IMR-90 (cell line): ENCODE results near the gene PRAC1. TPM values are rescaled to one million over a fixed set of nuclear protein-coding genes. Genes with fewer than 3 reads are reported as not detected.

Experiments
- ATAC-seq: fragments of 200-7000 bp; cut with Tn5 transposase; 2 replicates; pipeline ENCODE4 v1.9.1; 2020; ENCODE audit warnings: low read depth, mild to moderate bottlenecking, moderate library complexity
- BruUV-seq: library from RNA; stranded (reverse); fragments of 400-500 nt; replicated peaks from 2 replicates; lab custom pipeline; 2021; lab: Mats Ljungman, UMichigan
- CTCF ChIA-PET: fragments of 300-600 bp; formaldehyde crosslinking; extraction: SDS; loops from one replicate; lab custom pipeline; 2021; ENCODE audit warnings: antibody characterized with exemption; lab: Yijun Ruan, JAX
- POLR2A ChIA-PET: fragments of 300-600 bp; sonication (Branson Sonifier 250); formaldehyde crosslinking; loops from one replicate; lab custom pipeline; 2022; ENCODE audit warnings: antibody characterized with exemption; ENCODE audit not compliant: unreplicated experiment; lab: Charles Lee
- DNase-seq: peaks from one replicate; pipeline ENCODE4 v3.0.0; 2013
- H2AFZ ChIP-seq: replicated peaks from 2 replicates; pipeline ENCODE3; 2013; ENCODE audit warnings: low read length, mild to moderate bottlenecking; ENCODE audit not compliant: poor library complexity
- H2AK5ac ChIP-seq: 2 replicates; pipeline ENCODE4 v1.6.1; 2013; ENCODE audit warnings: low read depth, low read length, inconsistent platforms
- H2AK9ac ChIP-seq: replicated peaks from 2 replicates; pipeline ENCODE3; 2013; ENCODE audit warnings: mild to moderate bottlenecking, low read depth, low read length, moderate library complexity; ENCODE audit not compliant: poor library complexity
- H2BK120ac ChIP-seq: 2 replicates; pipeline ENCODE4 v1.6.1; 2013; ENCODE audit warnings: low read depth, low read length, inconsistent platforms
- H2BK15ac ChIP-seq: 3 replicates; pipeline ENCODE4 v1.6.1; 2013; ENCODE audit warnings: low read depth, low read length, inconsistent platforms
- H2BK20ac ChIP-seq: 2 replicates; pipeline ENCODE4 v1.6.1; 2013; ENCODE audit warnings: low read depth, mild to moderate bottlenecking, inconsistent platforms, low read length, moderate library complexity
- H2BK5ac ChIP-seq: 2 replicates; pipeline ENCODE4 v1.6.1; 2013; ENCODE audit warnings: mild to moderate bottlenecking, low read depth, low read length, inconsistent platforms; ENCODE audit not compliant: poor library complexity, severe bottlenecking
- H3K14ac ChIP-seq: replicated peaks from 2 replicates; pipeline ENCODE4 v1.6.1; 2013; ENCODE audit warnings: low read depth, low read length, inconsistent platforms
- H3K18ac ChIP-seq: 2 replicates; pipeline ENCODE4 v1.6.1; 2013; ENCODE audit warnings: low read depth, low read length, control low read depth
- H3K23ac ChIP-seq: 2 replicates; pipeline ENCODE4 v1.6.1; 2013; ENCODE audit warnings: low read depth, low read length, inconsistent platforms
- H3K27ac ChIP-seq: 2 replicates; pipeline ENCODE4 v1.5.1; 2013; ENCODE audit warnings: mild to moderate bottlenecking, control low read depth, low read length; ENCODE audit not compliant: insufficient read depth
- H3K27me3 ChIP-seq: 2 replicates; pipeline ENCODE4 v1.6.1; 2013; ENCODE audit warnings: low read length; ENCODE audit not compliant: control insufficient read depth, insufficient read depth
- H3K36me3 ChIP-seq: 2 replicates; pipeline ENCODE4 v1.6.1; 2013; ENCODE audit warnings: low read length, mixed read lengths; ENCODE audit not compliant: control insufficient read depth, insufficient read depth
- H3K4ac ChIP-seq: 2 replicates; pipeline ENCODE4 v1.6.1; 2013; ENCODE audit warnings: low read depth, low read length, inconsistent platforms
- H3K4me1 ChIP-seq: 2 replicates; pipeline ENCODE4 v1.6.1; 2013; ENCODE audit warnings: low read length, mixed read lengths; ENCODE audit not compliant: control insufficient read depth, insufficient read depth
- H3K4me2 ChIP-seq: 2 replicates; pipeline ENCODE4 v1.6.1; 2013; ENCODE audit warnings: low read depth, mild to moderate bottlenecking, control low read depth, low read length, moderate library complexity
- H3K4me3 ChIP-seq: 2 replicates; pipeline ENCODE4 v1.5.1; 2013; ENCODE audit warnings: low read depth, mild to moderate bottlenecking, control low read depth, low read length, moderate library complexity; ENCODE audit not compliant: insufficient read depth
- H3K56ac ChIP-seq: 2 replicates; pipeline ENCODE4 v1.6.1; 2013; ENCODE audit warnings: low read length, inconsistent platforms; ENCODE audit not compliant: insufficient read depth; ENCODE audit errors: extremely low read depth
- H3K79me1 ChIP-seq, 2 experiments: 2 replicates each; pipeline ENCODE4 v1.6.1; 2013; ENCODE audit warnings: low read length in 2 of 2, inconsistent platforms in 1 of 2, low read depth in 1 of 2
- H3K9ac ChIP-seq: 2 replicates; pipeline ENCODE4 v1.6.1; 2013; ENCODE audit warnings: low read depth, low read length, control low read depth
- H3K9me1 ChIP-seq: 2 replicates; pipeline ENCODE4 v1.6.1; 2013; ENCODE audit warnings: low read length, inconsistent platforms; ENCODE audit not compliant: insufficient read depth
- H3K9me3 ChIP-seq: 2 replicates; pipeline ENCODE4 v1.6.1; 2013; ENCODE audit warnings: low read length; ENCODE audit not compliant: control insufficient read depth, insufficient read depth
- H4K20me1 ChIP-seq: 2 replicates; pipeline ENCODE4 v1.6.1; 2013; ENCODE audit warnings: low read length, inconsistent platforms; ENCODE audit not compliant: insufficient read depth
- H4K5ac ChIP-seq: 2 replicates; pipeline ENCODE4 v1.6.1; 2013; ENCODE audit warnings: mild to moderate bottlenecking, low read depth, low read length, control low read depth
- H4K8ac ChIP-seq, 2 experiments: 2 replicates each; pipeline ENCODE4 v1.6.1; 2013; ENCODE audit warnings: low read depth in 2 of 2, low read length in 2 of 2, control low read depth in 1 of 2, inconsistent platforms in 1 of 2
- H4K91ac ChIP-seq: 2 replicates; pipeline ENCODE4 v1.6.1; 2013; ENCODE audit warnings: low read depth, low read length, inconsistent platforms; ENCODE audit not compliant: insufficient read depth
- BHLHE40 ChIP-seq: fragments of 150-350 bp; IDR thresholded peaks from 2 replicates; pipeline ENCODE4 v1.6.1; 2016; ENCODE audit warnings: mild to moderate bottlenecking, low read depth, low read length
- CEBPB ChIP-seq: IDR thresholded peaks from 2 replicates; pipeline ENCODE4 v1.6.1; 2012; ENCODE audit warnings: low read depth, low read length, improper control_type of control experiment
- MAZ ChIP-seq: IDR thresholded peaks from 2 replicates; pipeline ENCODE4 v1.6.1; 2012; ENCODE audit warnings: low read depth, mild to moderate bottlenecking, low read length, improper control_type of control experiment, moderate library complexity, borderline replicate concordance
- POLR2A ChIP-seq: IDR thresholded peaks from 2 replicates; pipeline ENCODE4 v1.6.1; 2012; ENCODE audit warnings: mild to moderate bottlenecking, low read depth, low read length
- RAD21 ChIP-seq: IDR thresholded peaks from 2 replicates; pipeline ENCODE4 v1.6.1; 2012; ENCODE audit warnings: low read length, improper control_type of control experiment
- RCOR1 ChIP-seq: IDR thresholded peaks from 2 replicates; pipeline ENCODE4 v1.6.1; 2012; ENCODE audit warnings: mild to moderate bottlenecking, low read length, improper control_type of control experiment; ENCODE audit not compliant: insufficient replicate concordance
- WGBS, 2 experiments: methylation state at CpG; one replicate each; pipeline versions ENCODE4 v1.1.5 to v1.1.7; 2013; ENCODE audit warnings: missing lambda C conversion rate in 2 of 2; ENCODE audit not compliant: insufficient read length in 1 of 2; ENCODE audit errors: extremely low coverage in 2 of 2; 5-methylcytosine and 5-hydroxymethylcytosine counted together
- dilution Hi-C: fragments of 300-500 bp; cut with HindIII; formaldehyde crosslinking; loops from one replicate; pipeline ENCODE4 v1.14.3; 2018; ENCODE audit warnings: low sequenced_read_pairs; ENCODE audit not compliant: unreplicated experiment
- in situ Hi-C: fragments of 300-500 bp; cut with MboI; formaldehyde crosslinking; loops from 3 replicates; pipeline ENCODE4 v1.14.3; 2019; ENCODE audit warnings: low sequenced_read_pairs, inconsistent platforms, mixed read lengths
- intact Hi-C: fragments of 100-400 bp; cut with micrococcal nuclease; formaldehyde crosslinking; loops from 2 replicates; pipeline ENCODE4 v1.10.0; 2022
- polyA plus RNA-seq, 3 experiments: library from polyadenylated mRNA; depleted of rRNA; stranded (reverse); fragments of >200 nt; gene quantifications; 2 replicates each; pipeline ENCODE4 v1.2.3, GENCODE V29; 2012; ENCODE audit warnings: low replicate concordance in 1 of 3
- total RNA-seq: library from RNA; depleted of rRNA; stranded (reverse); fragments of >200 nt; gene quantifications from 2 replicates; pipeline ENCODE4 v1.2.3, GENCODE V29; 2012
- TF ChIP-seq, protein P1 (sequence below): fragments of 150-350 bp; IDR thresholded peaks from 2 replicates; pipeline ENCODE4 v1.6.1; 2016; ENCODE audit warnings: low read depth, mild to moderate bottlenecking, low read length, moderate library complexity, borderline replicate concordance

PRAC1 gene
- total and polyA plus RNA-seq, 2 of the 4 experiments (the other 2 are of a cell fraction): not detected

DNA sequence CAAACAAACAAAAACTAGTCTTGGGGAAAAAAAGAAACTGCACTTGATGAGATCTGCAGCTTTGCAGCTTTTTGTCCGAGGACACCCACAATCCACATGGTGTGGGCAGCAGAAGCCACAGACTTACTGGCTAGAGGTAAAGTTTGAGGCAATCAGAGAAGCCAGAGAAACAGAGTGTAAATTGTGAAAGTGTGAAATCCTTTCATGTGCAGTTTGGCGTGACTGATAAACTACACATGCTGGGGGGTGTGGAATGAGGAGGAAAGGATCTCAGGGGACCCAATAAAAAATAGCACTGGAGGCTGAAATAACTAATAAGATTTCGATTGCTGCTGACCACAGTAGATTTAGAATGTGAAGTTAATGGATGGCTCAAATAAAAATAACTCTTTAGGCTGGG lies 48.6 kb upstream of the PRAC1 start:
- TF ChIP-seq, protein P1, sequence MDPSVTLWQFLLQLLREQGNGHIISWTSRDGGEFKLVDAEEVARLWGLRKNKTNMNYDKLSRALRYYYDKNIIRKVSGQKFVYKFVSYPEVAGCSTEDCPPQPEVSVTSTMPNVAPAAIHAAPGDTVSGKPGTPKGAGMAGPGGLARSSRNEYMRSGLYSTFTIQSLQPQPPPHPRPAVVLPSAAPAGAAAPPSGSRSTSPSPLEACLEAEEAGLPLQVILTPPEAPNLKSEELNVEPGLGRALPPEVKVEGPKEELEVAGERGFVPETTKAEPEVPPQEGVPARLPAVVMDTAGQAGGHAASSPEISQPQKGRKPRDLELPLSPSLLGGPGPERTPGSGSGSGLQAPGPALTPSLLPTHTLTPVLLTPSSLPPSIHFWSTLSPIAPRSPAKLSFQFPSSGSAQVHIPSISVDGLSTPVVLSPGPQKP: no peak
- TF ChIP-seq POLR2A (no peak), RAD21 (no peak), MAZ (no peak), BHLHE40 (no peak), CEBPB (no peak), RCOR1 (no peak)
- no peak overlapping the region for H4K8ac ChIP-seq
- H2AK9ac ChIP-seq: no peak overlapping the region
- no peak overlapping the region for H3K18ac ChIP-seq
- CTCF ChIA-PET: no interaction called here
- intact Hi-C loops (no loop called here), in situ Hi-C loops (loop anchor here (25.0 kb wide), 1 partner anchor 384 kb away; no protein-coding TSS in a partner anchor), dilution Hi-C loops (no loop called here)
- H3K23ac ChIP-seq: no peak overlapping the region
- H4K5ac ChIP-seq: no peak overlapping the region
- H3K4me1 ChIP-seq: no peaks in the 10 kb centered on the region
- no peaks in the 10 kb centered on the region for H3K79me1 ChIP-seq
- H3K9me3 ChIP-seq: no peaks in the 10 kb centered on the region
- H2AFZ ChIP-seq: no peak overlapping the region
- POLR2A ChIA-PET: no interaction called here
- H3K56ac ChIP-seq: no peak overlapping the region
- no peak overlapping the region for H2BK120ac ChIP-seq
- DNase-seq: no peak
- H2BK15ac ChIP-seq: no peak overlapping the region
- H4K20me1 ChIP-seq: no peaks in the 10 kb centered on the region
- H3K14ac ChIP-seq: no peak overlapping the region
- H3K27ac ChIP-seq: no peak overlapping the region
- BruUV-seq: no TSS peak
- H3K9me1 ChIP-seq: no peaks in the 10 kb centered on the region
- peaks cover 53% of the 10 kb centered on the region for H3K27me3 ChIP-seq
- no peak overlapping the region for H3K4me2 ChIP-seq
- H2AK5ac ChIP-seq: no peak overlapping the region
- no peaks in the 10 kb centered on the region for H3K36me3 ChIP-seq
- no peak overlapping the region for H2BK5ac ChIP-seq
- H4K91ac ChIP-seq: no peak overlapping the region
- no peak overlapping the region for H3K4me3 ChIP-seq
- no peak for ATAC-seq
- WGBS, 2 experiments: 30% methylated on average over 2 of the region's 3 CpGs; no CpG with 5 or more reads in 1 of the 2 experiments
- H3K9ac ChIP-seq: no peak overlapping the region
- no peak overlapping the region for H2BK20ac ChIP-seq
- H3K4ac ChIP-seq: no peak overlapping the region
